ENCODE measurements around the gene PDZD8. TPM values are rescaled to one million over a fixed set of nuclear protein-coding genes. Genes with fewer than 3 reads are reported as not detected.

Gene PDZD8
- total RNA-seq, 4 donors from 2014 or later, result 32.1 to 43.7 (median 38.0) TPM

DNA sequence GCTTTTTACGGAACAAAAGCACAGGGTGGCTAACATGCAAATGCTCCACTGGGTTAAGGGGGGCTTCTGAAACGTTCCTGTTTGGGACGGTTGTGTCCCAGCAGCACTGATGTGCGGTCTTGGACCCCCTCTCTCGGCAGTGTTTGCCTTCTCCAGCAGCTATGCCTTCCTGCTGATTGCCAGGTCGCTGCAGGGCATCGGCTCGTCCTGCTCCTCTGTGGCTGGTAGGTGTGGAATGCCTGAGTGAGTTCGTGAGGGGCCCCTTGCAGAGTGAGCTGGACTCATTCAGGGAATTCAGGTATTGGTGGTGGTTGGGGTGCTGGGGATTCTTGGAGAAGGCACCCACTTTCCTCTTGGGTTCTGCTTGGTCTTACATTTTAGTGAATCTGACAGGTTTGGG is 121.3 kb downstream of the PDZD8 start:
- Histone ChIP-seq H3K27me3 (peaks cover 0 to 33% (median 0%) of the 10 kb centered on the region in 4 donors), H3K4me3 (no peak overlapping the region), H3K9me3 (no peaks in the 10 kb centered on the region), H3K4me1 (no peaks in the 10 kb centered on the region), H3K27ac (replicated peaks in 1 of 4) (no peak overlapping the region), H3K36me3 (no peaks in the 10 kb centered on the region)
- intact Hi-C loops (cut with DNase I), result no loop called here
- DNase-seq (ENCODE audit: extremely low spot score), result no peak
- no peak for TF ChIP-seq POLR2AphosphoS5 (IDR thresholded peaks at IDR 0.05)
- no peak for TF ChIP-seq POLR2A (IDR thresholded peaks at IDR 0.05; ENCODE audit: low read depth)
- TF ChIP-seq CTCF (IDR thresholded peaks at IDR 0.05), result no peak
- TF ChIP-seq EP300 (IDR thresholded peaks at IDR 0.05), result no peak
- 80% methylated on average over 9 of the region's 9 CpGs for WGBS

GRCh38 chr10:117250411-117250810 is 124.8 kb downstream of the PDZD8 start:
- H3K9me3 ChIP-seq, result no peaks in the 10 kb centered on the region
- DNase-seq (ENCODE audit: extremely low spot score), result no peak
- 49% methylated on average over 7 of the region's 7 CpGs for WGBS
- H3K27ac ChIP-seq (replicated peaks in 1 of 4), result no peak overlapping the region
- no peaks in the 10 kb centered on the region for H3K4me1 ChIP-seq
- H3K4me3 ChIP-seq, result no peak overlapping the region
- intact Hi-C loops (cut with DNase I), result no loop called here
- TF ChIP-seq POLR2AphosphoS5 (IDR thresholded peaks at IDR 0.05) (no peak), EP300 (IDR thresholded peaks at IDR 0.05) (no peak), CTCF (IDR thresholded peaks at IDR 0.05) (no peak), POLR2A (IDR thresholded peaks at IDR 0.05; ENCODE audit: low read depth) (no peak)
- peaks cover 0 to 23% (median 0%) of the 10 kb centered on the region in 4 donors for H3K27me3 ChIP-seq
- no peaks in the 10 kb centered on the region for H3K36me3 ChIP-seq

DNA sequence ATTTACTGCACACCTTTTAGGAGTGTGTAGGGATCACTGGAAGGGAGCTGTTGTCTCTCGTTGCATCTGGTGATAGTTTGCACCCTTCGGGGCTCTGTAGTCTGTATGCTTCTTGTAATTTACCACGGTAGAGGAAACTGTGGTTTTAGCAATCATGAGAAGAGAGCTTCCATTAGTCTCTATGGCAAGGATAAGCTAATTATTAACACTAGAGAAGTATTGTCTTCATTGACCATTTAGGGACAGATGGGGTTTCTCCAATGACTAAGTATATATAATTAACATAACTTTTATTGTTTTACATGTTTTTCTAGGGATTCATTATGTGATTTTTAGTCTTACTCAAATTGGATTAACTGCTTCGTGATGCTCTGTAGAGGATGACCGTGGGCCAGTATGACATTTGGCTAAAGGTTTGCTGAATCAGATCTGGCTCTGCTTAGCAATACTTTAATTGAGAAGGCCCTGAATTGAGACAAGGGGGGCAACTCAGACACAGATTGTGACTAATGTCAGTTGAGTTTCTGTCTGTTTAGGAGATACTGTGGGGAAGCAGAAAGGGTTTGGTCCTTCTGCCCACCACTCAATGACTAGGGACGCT is 125.6 kb downstream of the PDZD8 start:
- WGBS, result 77% methylated on average over 6 of the region's 6 CpGs
- Histone ChIP-seq H3K4me3 (no peak overlapping the region), H3K27ac (replicated peaks in 1 of 4) (no peak overlapping the region), H3K36me3 (no peaks in the 10 kb centered on the region), H3K27me3 (peaks cover 0 to 31% (median 0%) of the 10 kb centered on the region in 4 donors), H3K9me3 (no peaks in the 10 kb centered on the region), H3K4me1 (no peaks in the 10 kb centered on the region)
- DNase-seq (ENCODE audit: extremely low spot score), result no peak
- intact Hi-C loops (cut with DNase I), result no loop called here
- TF ChIP-seq EP300 (IDR thresholded peaks at IDR 0.05) (no peak), POLR2AphosphoS5 (IDR thresholded peaks at IDR 0.05) (no peak), CTCF (IDR thresholded peaks at IDR 0.05) (no peak), POLR2A (IDR thresholded peaks at IDR 0.05; ENCODE audit: low read depth) (no peak)

DNA sequence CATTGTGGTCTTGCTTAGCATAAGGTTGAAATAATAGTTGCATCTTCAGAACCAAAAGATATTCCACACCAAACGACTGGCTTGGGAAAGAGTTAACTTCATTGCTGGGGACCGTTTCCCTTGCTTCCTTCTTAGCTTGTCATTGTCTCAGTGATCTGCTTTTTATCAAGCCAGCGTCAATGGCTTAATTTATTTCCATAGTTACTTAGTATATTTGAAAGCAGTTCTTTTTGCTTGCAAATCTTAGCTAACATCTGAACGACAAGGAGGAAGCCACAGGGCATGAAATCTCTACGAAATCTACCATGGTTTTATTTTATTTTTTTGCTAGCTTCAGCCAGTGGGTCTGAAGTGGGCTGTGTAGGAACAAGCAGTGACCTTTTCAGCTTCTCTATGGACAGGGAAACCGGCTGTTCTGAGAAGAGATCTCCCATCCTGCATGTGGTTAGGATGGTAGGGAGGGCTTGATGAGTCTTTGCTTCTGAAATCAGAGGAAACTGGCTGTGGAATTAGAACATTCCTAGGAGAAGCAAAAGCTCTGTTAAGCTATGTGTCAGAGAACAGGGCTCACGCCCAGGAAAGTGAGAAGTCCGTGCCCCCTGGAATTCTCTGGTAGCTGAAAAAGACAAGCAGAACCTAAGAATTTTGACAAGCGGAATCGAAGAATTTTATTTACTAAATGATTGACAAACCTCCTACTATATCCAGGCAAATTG is 126.3 kb downstream of the PDZD8 start:
- intact Hi-C loops (cut with DNase I), result no loop called here
- Histone ChIP-seq H3K4me3 (no peak overlapping the region), H3K4me1 (no peaks in the 10 kb centered on the region), H3K27ac (replicated peaks in 1 of 4) (no peak overlapping the region), H3K27me3 (peaks cover 0 to 36% (median 0%) of the 10 kb centered on the region in 4 donors), H3K9me3 (no peaks in the 10 kb centered on the region), H3K36me3 (no peaks in the 10 kb centered on the region)
- 34% methylated on average over 10 of the region's 10 CpGs for WGBS
- no peak for DNase-seq (ENCODE audit: extremely low spot score)
- TF ChIP-seq POLR2AphosphoS5 (IDR thresholded peaks at IDR 0.05) (no peak), CTCF (IDR thresholded peaks at IDR 0.05) (no peak), EP300 (IDR thresholded peaks at IDR 0.05) (no peak), POLR2A (IDR thresholded peaks at IDR 0.05; ENCODE audit: low read depth) (no peak)
